Loucy (cell line): ENCODE measurements around the gene SEC11A.
"Not testable (repeated sequence)": the region's sequence is repeated elsewhere in the genome, so short reads cannot be mapped to it uniquely, and the experiment has no call there.

ENCODE experiments used
- H2AFZ ChIP-seq: fragments of 200-600 bp; sonication (generic); 2 replicates; pipeline ENCODE4 v1.6.0; 2016; ENCODE audit warnings: antibody characterized with exemption, mild to moderate bottlenecking, low read length, moderate library complexity
- H3F3A ChIP-seq: fragments of 200-600 bp; 2 replicates; pipeline ENCODE4 v1.6.0; 2016; ENCODE audit warnings: antibody characterized with exemption, low read depth, mild to moderate bottlenecking
- H3K27me3 ChIP-seq: fragments of 200-600 bp; sonication (generic); 2 replicates; pipeline ENCODE4 v1.6.1; 2014; ENCODE audit warnings: low read length, mild to moderate bottlenecking; ENCODE audit not compliant: insufficient read depth, poor library complexity, severe bottlenecking
- H3K36me3 ChIP-seq: fragments of 200-600 bp; sonication (generic); 2 replicates; pipeline ENCODE4 v1.6.1; 2016; ENCODE audit warnings: low read length; ENCODE audit not compliant: insufficient read depth
- H3K4me1 ChIP-seq: fragments of 200-600 bp; sonication (generic); 2 replicates; pipeline ENCODE4 v1.5.1; 2014; ENCODE audit warnings: low read length, mild to moderate bottlenecking; ENCODE audit not compliant: insufficient read depth, poor library complexity, severe bottlenecking
- H3K4me2 ChIP-seq: fragments of 200-600 bp; sonication (generic); 2 replicates; pipeline ENCODE4 v1.6.0; 2014; ENCODE audit warnings: antibody characterized with exemption, low read length, low read depth, mild to moderate bottlenecking; ENCODE audit not compliant: poor library complexity, severe bottlenecking
- H3K4me3 ChIP-seq: fragments of 200-600 bp; sonication (generic); 2 replicates; pipeline ENCODE4 v1.5.1; 2014; ENCODE audit warnings: low read length, mild to moderate bottlenecking, mixed read lengths; ENCODE audit not compliant: poor library complexity, severe bottlenecking
- H3K79me2 ChIP-seq: fragments of 200-600 bp; sonication (generic); 2 replicates; pipeline ENCODE4 v1.6.1; 2014; ENCODE audit warnings: low read length; ENCODE audit not compliant: insufficient read depth
- H3K9ac ChIP-seq: fragments of 200-600 bp; sonication (generic); 2 replicates; pipeline ENCODE4 v1.6.0; 2014; ENCODE audit warnings: mild to moderate bottlenecking, low read depth, low read length, moderate library complexity; ENCODE audit not compliant: poor library complexity, severe bottlenecking
- H3K9me2 ChIP-seq: fragments of 200-600 bp; sonication (generic); replicated peaks from 2 replicates; pipeline ENCODE4 v1.6.1; 2016; ENCODE audit warnings: low read depth, low read length, mixed read lengths
- H3K9me3 ChIP-seq: fragments of 200-600 bp; sonication (generic); 2 replicates; pipeline ENCODE4 v1.6.1; 2014; ENCODE audit warnings: mild to moderate bottlenecking, antibody characterized with exemption, low read length, low read depth; ENCODE audit not compliant: insufficient read depth
- H4K20me1 ChIP-seq: fragments of 200-600 bp; sonication (generic); 2 replicates; pipeline ENCODE4 v1.6.0; 2014; ENCODE audit warnings: antibody characterized with exemption, low read length, mild to moderate bottlenecking; ENCODE audit not compliant: insufficient read depth, poor library complexity, severe bottlenecking
- EZH2phosphoT487 ChIP-seq: fragments of 200-600 bp; IDR thresholded peaks from 2 replicates; pipeline ENCODE4 v1.6.1; 2018; ENCODE audit warnings: antibody characterized with exemption, mild to moderate bottlenecking, moderate library complexity, borderline replicate concordance
- TF ChIP-seq, protein P1 (sequence below): fragments of 200-600 bp; sonication (generic); conservative IDR thresholded peaks from 2 replicates; pipeline ENCODE4 v1.5.1; 2014; ENCODE audit warnings: mild to moderate bottlenecking, antibody characterized with exemption, low read length

SEC11A gene

DNA sequence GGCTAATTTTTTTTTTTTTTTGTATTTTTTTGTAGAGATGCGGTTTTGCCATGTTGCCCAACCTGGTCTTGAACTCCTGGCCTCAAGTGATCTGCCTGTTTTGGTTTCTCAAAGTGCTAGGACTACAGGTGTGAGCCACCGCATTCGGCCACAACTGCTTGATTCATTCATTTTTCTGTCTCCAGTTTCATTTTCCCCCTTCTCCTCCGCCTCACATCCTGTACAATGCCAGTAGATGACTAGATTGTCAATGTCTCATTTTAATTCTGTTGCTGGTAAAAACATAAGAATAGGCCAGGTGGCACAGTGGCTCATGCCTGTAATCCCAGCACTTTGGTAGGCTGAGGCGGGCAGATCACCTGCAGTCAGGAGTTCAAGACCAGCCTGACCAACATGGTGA is 20.4 kb upstream of the SEC11A start:
- Histone ChIP-seq H3F3A (no peaks in the 10 kb centered on the region), H3K4me2 (no peak overlapping the region), H2AFZ (no peak overlapping the region), H3K9ac (no peak overlapping the region), H3K4me1 (peaks cover 20% of the 10 kb centered on the region), H3K9me3 (no peaks in the 10 kb centered on the region), H4K20me1 (no peaks in the 10 kb centered on the region), H3K36me3 (no peaks in the 10 kb centered on the region), H3K9me2 (no peaks in the 10 kb centered on the region), H3K79me2 (no peaks in the 10 kb centered on the region), H3K4me3 (no peak overlapping the region), H3K27me3 (no peaks in the 10 kb centered on the region)
- no peak for TF ChIP-seq EZH2phosphoT487
- TF ChIP-seq, protein P1, sequence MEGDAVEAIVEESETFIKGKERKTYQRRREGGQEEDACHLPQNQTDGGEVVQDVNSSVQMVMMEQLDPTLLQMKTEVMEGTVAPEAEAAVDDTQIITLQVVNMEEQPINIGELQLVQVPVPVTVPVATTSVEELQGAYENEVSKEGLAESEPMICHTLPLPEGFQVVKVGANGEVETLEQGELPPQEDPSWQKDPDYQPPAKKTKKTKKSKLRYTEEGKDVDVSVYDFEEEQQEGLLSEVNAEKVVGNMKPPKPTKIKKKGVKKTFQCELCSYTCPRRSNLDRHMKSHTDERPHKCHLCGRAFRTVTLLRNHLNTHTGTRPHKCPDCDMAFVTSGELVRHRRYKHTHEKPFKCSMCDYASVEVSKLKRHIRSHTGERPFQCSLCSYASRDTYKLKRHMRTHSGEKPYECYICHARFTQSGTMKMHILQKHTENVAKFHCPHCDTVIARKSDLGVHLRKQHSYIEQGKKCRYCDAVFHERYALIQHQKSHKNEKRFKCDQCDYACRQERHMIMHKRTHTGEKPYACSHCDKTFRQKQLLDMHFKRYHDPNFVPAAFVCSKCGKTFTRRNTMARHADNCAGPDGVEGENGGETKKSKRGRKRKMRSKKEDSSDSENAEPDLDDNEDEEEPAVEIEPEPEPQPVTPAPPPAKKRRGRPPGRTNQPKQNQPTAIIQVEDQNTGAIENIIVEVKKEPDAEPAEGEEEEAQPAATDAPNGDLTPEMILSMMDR: no peak

DNA sequence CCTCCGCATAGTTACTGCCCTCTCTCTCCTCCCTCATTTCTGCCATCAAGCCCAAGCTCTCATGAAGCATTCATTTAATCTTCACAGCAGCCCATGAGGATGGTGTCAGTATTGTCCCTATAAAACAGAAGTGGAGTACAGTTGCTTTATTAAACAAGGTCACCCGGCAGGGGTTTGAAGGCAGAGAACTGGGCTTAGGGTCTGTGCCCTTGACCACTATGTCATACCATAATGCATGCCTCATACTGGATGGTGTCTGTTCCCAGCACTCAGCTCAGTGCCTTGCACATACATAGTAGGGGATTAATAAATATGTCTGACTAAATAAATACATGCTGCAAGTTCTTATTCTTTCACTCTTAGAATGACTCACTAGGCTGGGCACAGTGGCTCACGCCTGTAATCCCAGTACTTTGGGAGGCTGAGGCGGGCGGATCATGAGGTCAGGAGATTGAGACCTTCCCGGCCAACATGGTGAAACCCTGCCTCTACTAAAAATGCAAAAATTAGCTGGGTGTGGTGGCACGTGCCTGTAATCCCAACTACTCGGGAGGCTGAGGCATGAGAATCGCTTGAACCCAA is 19.6 kb upstream of the SEC11A start:
- not testable (repeated sequence) for H3K79me2 ChIP-seq, H4K20me1 ChIP-seq, H3K9me3 ChIP-seq, H3K36me3 ChIP-seq, H3F3A ChIP-seq, H3K9me2 ChIP-seq, H3K27me3 ChIP-seq
- peaks cover 20% of the 10 kb centered on the region for H3K4me1 ChIP-seq
- peak overlapping the region; percentile 56 for H3K9ac ChIP-seq
- peak overlapping the region; percentile 65 for H3K4me3 ChIP-seq
- peak overlapping the region; percentile 90 for H2AFZ ChIP-seq
- peak overlapping the region; percentile 79 for H3K4me2 ChIP-seq

DNA sequence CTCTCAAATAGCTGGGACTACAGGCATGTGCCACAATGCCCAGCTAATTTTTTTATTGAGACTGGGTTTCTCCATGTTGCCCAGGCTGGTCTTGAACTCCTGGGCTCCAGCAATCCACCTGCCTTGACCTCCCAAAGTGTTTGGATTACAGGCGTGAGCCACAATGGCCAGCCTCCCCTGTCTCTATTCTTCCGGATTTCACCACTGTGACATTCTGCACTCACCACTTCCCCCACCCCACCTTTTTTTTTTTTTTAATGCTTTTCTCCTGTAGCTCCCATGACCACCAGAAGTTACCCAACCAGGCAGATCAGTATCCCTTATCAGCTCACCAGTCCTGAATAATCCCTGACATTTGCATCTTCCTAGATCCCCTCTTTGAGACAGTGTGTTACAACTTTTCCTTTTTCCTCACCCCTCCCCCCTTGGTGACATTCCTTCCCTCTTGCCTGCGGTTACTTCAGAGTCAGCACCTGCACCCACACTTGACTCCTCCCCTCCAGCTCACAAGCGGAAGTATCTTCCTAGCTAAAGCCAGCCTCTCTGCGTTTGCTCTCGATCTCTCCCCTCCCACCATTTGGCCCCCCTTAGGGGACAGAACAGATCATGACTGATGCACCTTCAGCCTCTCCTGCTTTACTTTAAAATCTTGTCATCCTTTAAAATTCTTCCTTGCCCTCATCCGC is 19.0 kb upstream of the SEC11A start:
- Histone ChIP-seq H3K36me3 (no peaks in the 10 kb centered on the region), H3F3A (no peaks in the 10 kb centered on the region)

More for the DNA sequence above, 19.0 kb upstream of the SEC11A start:
- Histone ChIP-seq H3K4me2 (peak overlapping the region; percentile 79), H3K4me1 (peaks cover 20% of the 10 kb centered on the region), H3K9me2 (no peaks in the 10 kb centered on the region), H3K27me3 (no peaks in the 10 kb centered on the region), H3K9me3 (no peaks in the 10 kb centered on the region), H3K9ac (peak overlapping the region; percentile 56), H3K79me2 (no peaks in the 10 kb centered on the region), H3K4me3 (peak overlapping the region; percentile 65), H2AFZ (peak overlapping the region; percentile 90), H4K20me1 (no peaks in the 10 kb centered on the region)
- TF ChIP-seq, protein P1: no peak
- TF ChIP-seq EZH2phosphoT487: no peak
